Liver (tissue), 9 donors: ENCODE results near the gene IL25. TPM values are rescaled to one million over a fixed set of nuclear protein-coding genes. Genes with fewer than 3 reads are reported as not detected.

Experiments
- DNase-seq: peaks from one replicate; pipeline ENCODE4 v3.0.0-alpha.2; 2017; ENCODE audit warnings: low spot score
- H3K27ac ChIP-seq, 2 donors: one replicate each; pipeline ENCODE4 v1.7.0; 2013; ENCODE audit warnings: inconsistent platforms in 2 of 2, low read length in 2 of 2, control low read depth in 1 of 2, low read depth in 1 of 2, mild to moderate bottlenecking in 1 of 2
- H3K27me3 ChIP-seq, 4 donors: one replicate each; pipeline versions ENCODE4 v1.6.1 to v1.7.0; 2013; ENCODE audit warnings: low read length in 3 of 4, inconsistent platforms in 1 of 4, mild to moderate bottlenecking in 1 of 4, moderate library complexity in 1 of 4; ENCODE audit not compliant: control insufficient read depth in 4 of 4, insufficient read depth in 4 of 4
- H3K36me3 ChIP-seq, 4 donors: one replicate each; pipeline versions ENCODE4 v1.6.1 to v1.7.0; 2013; ENCODE audit warnings: low read length in 3 of 4, mild to moderate bottlenecking in 3 of 4, low read depth in 1 of 4, moderate library complexity in 1 of 4; ENCODE audit not compliant: control insufficient read depth in 4 of 4, insufficient read depth in 3 of 4
- H3K4me1 ChIP-seq, 4 donors: one replicate each; pipeline versions ENCODE4 v1.6.1 to v1.7.0; 2013; ENCODE audit warnings: low read length in 3 of 4, mild to moderate bottlenecking in 3 of 4, moderate library complexity in 1 of 4; ENCODE audit not compliant: control insufficient read depth in 4 of 4, insufficient read depth in 4 of 4
- H3K4me3 ChIP-seq, 3 donors: one replicate each; pipeline versions ENCODE4 v1.6.1 to v1.7.0; 2013; ENCODE audit warnings: low read length in 3 of 3, control low read depth in 1 of 3, low read depth in 1 of 3, mild to moderate bottlenecking in 1 of 3
- H3K9ac ChIP-seq, 2 donors: one replicate each; pipeline ENCODE4 v1.7.0; 2013; ENCODE audit warnings: low read length in 2 of 2, mild to moderate bottlenecking in 2 of 2, moderate library complexity in 2 of 2, control low read depth in 1 of 2, low read depth in 1 of 2
- H3K9me3 ChIP-seq, 4 donors: one replicate each; pipeline versions ENCODE4 v1.6.1 to v1.7.0; 2013; ENCODE audit warnings: low read length in 3 of 4; ENCODE audit not compliant: control insufficient read depth in 4 of 4
- CTCF ChIP-seq: fragments of 150-350 bp; IDR thresholded peaks from 2 replicates; pipeline ENCODE4 v1.5.1; 2017; ENCODE audit warnings: improper control_type of control experiment, low read depth, low read length; ENCODE audit not compliant: missing input control
- EGR1 ChIP-seq, 2 donors: IDR thresholded peaks; 2 replicates each; pipeline ENCODE4 v1.6.1; 2016 to 2018; ENCODE audit warnings: antibody characterized with exemption in 2 of 2, low read depth in 2 of 2
- FOXA1 ChIP-seq: IDR thresholded peaks from 2 replicates; pipeline ENCODE4 v1.6.1; 2016; ENCODE audit warnings: antibody characterized with exemption
- FOXA2 ChIP-seq: IDR thresholded peaks from 2 replicates; pipeline ENCODE4 v1.6.1; 2016; ENCODE audit warnings: antibody characterized with exemption
- GABPA ChIP-seq, 2 donors: IDR thresholded peaks in 1 of 2; conservative IDR thresholded peaks in 1 of 2; 2 replicates each; pipeline ENCODE4 v1.6.1; 2016; ENCODE audit warnings: antibody characterized with exemption in 2 of 2, mild to moderate bottlenecking in 1 of 2, moderate library complexity in 1 of 2
- JUND ChIP-seq, 2 donors: IDR thresholded peaks; 2 replicates each; pipeline ENCODE4 v1.6.1; 2016; ENCODE audit warnings: antibody characterized with exemption in 2 of 2
- MAX ChIP-seq: IDR thresholded peaks from 2 replicates; pipeline ENCODE4 v1.6.1; 2016; ENCODE audit warnings: antibody characterized with exemption
- NR2F2 ChIP-seq: IDR thresholded peaks from 2 replicates; pipeline ENCODE4 v1.6.1; 2016; ENCODE audit warnings: antibody characterized with exemption
- REST ChIP-seq: IDR thresholded peaks from 2 replicates; pipeline ENCODE4 v1.6.1; 2016; ENCODE audit warnings: antibody characterized with exemption, mild to moderate bottlenecking
- TAF1 ChIP-seq: conservative IDR thresholded peaks from 2 replicates; pipeline ENCODE4 v1.6.1; 2016; ENCODE audit warnings: antibody characterized with exemption, mild to moderate bottlenecking
- WGBS: extraction: QIAGEN DNeasy Blood & Tissue Kit; methylation state at CpG from one replicate; pipeline ENCODE4 v1.1.7; 2013; 5-methylcytosine and 5-hydroxymethylcytosine counted together
- polyA plus RNA-seq, 2 donors: library from polyadenylated mRNA; stranded (reverse) in 1 of 2; unstranded in 1 of 2; fragments of 200-250 nt in 1 of 2; fragments of >200 nt in 1 of 2; fragmentation: Nextera tagmentation in 1 of 2; extraction: Ambion mirVana in 1 of 2; gene quantifications; one replicate each; pipeline versions ENCODE4 v1.2.1 to v1.2.3, GENCODE V29; 2013 to 2015
- total RNA-seq, 2 donors: library from RNA; depleted of rRNA; stranded (reverse); fragments of >200 nt; gene quantifications; one replicate each; pipeline ENCODE4 v1.2.3, GENCODE V29; 2014
- donor health status: healthy.
- donor health status: healthy.
- donor health status: healthy.
- donor health status: healthy.
- donor health status: healthy.

IL25 gene
- total and polyA plus RNA-seq, 4 donors: not detected

- peaks cover 2 to 12% (median 9%) of the 10 kb centered on the region in 4 donors for H3K4me1 ChIP-seq
- 76% methylated on average over 6 of the region's 6 CpGs for WGBS
- H3K4me3 ChIP-seq: no peak overlapping the region
- no peaks in the 10 kb centered on the region for H3K36me3 ChIP-seq
- H3K27ac ChIP-seq: no peak overlapping the region
- no peak for DNase-seq
- TF ChIP-seq EGR1 (IDR thresholded peaks at IDR 0.05; ENCODE audit: low read depth in 2 of 2): no peak
- TF ChIP-seq FOXA1: no peak
- TF ChIP-seq JUND (IDR thresholded peaks at IDR 0.05): no peak
- TF ChIP-seq MAX: no peak
- H3K9ac ChIP-seq: no peak overlapping the region
- no peaks in the 10 kb centered on the region for H3K9me3 ChIP-seq
- H3K27me3 ChIP-seq: peaks cover 0 to 8% (median 6%) of the 10 kb centered on the region in 4 donors
Observed at GRCh38 chr14:23361763-23362162, 10.8 kb upstream of the IL25 start.

GRCh38 chr14:23362200-23362599 lies 10.4 kb upstream of the IL25 start:
- H3K27ac ChIP-seq: no peak overlapping the region

GRCh38 chr14:23364164-23365035 lies 8.2 kb upstream of the IL25 start:
- peak overlapping the region in 1 of 3 donors; percentile 37 for H3K4me3 ChIP-seq
- no peak overlapping the region for H3K9ac ChIP-seq
- WGBS: 21% methylated on average over 21 of the region's 21 CpGs
- TF ChIP-seq FOXA2 (no peak), REST (no peak)
- H3K36me3 ChIP-seq: no peaks in the 10 kb centered on the region
- peaks cover 0 to 8% (median 6%) of the 10 kb centered on the region in 4 donors for H3K27me3 ChIP-seq
- H3K27ac ChIP-seq: peak overlapping the region; percentile 54 to 62
- H3K4me1 ChIP-seq: peaks cover 2 to 12% (median 9%) of the 10 kb centered on the region in 4 donors
- H3K9me3 ChIP-seq: no peaks in the 10 kb centered on the region
- no peak for DNase-seq

More at GRCh38 chr14:23362200-23362599, 10.4 kb upstream of the IL25 start:
- TF ChIP-seq NR2F2 (no peak), TAF1 (no peak), FOXA1 (no peak), GABPA (IDR thresholded peaks at IDR 0.05 in 1 of 2, conservative IDR thresholded peaks at IDR 0.05 in 1 of 2) (no peak), CTCF (no peak)
- Histone ChIP-seq H3K9ac (no peak overlapping the region), H3K36me3 (no peaks in the 10 kb centered on the region), H3K4me3 (no peak overlapping the region), H3K4me1 (peaks cover 2 to 12% (median 9%) of the 10 kb centered on the region in 4 donors), H3K27me3 (peaks cover 0 to 8% (median 6%) of the 10 kb centered on the region in 4 donors), H3K9me3 (no peaks in the 10 kb centered on the region)
- 48% methylated on average over 3 of the region's 3 CpGs for WGBS
- no peak for DNase-seq
